OCI-M2 (cell line): ENCODE measurements around the gene SFXN4.
A peak's percentile ranks its signal among the peaks of the same experiment; 100 is the strongest.
"Not testable (repeated sequence)": the region's sequence is repeated elsewhere in the genome, so short reads cannot be mapped to it uniquely, and the experiment has no call there.

Experiments
- DNase-seq: peaks from one replicate; lab custom pipeline; 2025; ENCODE audit not compliant: unreplicated experiment; lab: John Stamatoyannopoulos, UW

SFXN4 gene

DNA sequence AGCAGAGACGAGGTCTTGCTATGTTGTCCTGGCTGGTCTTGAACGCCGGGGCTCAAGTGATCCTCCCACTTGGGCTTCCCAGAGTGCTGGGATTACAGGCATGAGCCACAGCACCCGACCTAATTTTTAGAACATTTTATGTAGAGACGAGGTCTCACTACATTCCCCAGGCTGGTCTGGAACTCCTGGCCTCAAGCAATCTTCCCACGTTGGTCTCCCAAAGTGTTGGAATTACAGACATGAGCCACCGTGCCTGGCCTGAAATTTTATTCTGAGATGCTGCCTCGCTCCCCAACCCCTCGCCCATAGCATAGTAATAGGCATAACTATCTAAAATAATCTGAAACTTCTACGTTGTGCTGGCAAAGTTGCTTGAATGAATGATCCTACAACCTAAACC, 21.9 kb downstream of the SFXN4 start:
- no peak for DNase-seq

DNA sequence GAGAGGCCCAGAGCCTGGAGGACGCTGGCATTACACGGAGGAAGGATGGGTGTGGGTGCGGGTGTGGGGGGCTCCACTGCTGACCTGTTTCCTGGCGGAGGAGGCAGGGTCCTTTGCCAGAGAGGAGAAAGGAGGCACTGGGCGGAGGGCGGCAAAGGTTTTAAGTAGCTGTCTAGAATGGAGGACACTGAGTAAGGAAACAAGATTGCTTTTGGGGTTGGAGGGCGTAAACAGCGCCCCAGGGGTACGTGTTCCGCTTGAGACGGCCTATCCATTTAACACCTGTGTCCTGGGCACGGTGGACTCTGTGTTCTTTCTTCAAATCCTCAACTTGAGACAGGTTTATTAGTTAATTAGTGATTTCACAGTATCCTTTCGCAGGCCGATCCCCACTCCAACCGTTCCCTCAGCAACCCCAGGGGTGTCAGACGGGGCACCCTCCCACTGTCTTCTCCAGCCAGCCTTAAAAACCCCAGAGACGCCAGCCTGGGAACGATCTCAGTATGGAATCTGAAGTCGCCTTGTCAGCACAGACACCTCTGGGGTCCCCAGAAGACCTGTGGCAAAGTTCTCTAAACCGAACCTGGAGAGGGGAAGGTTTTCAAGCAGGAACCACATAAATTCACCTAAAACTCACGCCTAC, 24.8 kb downstream of the SFXN4 start:
- DNase-seq = no peak

DNA sequence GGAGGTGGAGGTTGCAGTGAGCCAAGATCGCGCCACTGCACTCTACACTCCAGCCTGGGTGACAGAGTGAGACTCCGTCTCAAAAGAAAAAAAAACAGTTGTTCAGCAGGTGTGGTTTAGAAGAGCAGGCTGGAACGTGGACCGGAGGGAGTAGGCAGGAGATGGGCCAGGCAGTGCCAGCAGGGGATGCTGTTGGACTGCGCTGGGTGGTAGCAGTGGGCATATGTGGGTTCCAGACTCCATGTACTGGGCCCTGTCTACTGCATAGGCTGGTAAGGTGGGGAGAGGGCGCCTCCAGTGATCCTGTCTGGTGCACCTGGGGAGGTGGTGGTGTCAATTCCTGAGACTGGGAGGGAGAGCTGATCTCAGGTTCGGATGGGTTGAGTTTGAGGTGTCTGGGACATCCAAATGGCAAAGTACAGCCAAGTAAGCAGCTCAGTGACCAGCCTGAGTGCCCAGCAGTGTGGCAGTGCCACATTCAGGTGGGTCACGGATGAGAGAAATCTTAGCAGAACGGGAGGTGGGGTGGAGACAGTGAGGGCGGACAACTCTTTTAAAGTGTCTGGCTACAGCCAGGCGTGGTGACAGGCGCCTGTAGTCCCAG, 25.9 kb downstream of the SFXN4 start:
- DNase-seq = no peak

DNA sequence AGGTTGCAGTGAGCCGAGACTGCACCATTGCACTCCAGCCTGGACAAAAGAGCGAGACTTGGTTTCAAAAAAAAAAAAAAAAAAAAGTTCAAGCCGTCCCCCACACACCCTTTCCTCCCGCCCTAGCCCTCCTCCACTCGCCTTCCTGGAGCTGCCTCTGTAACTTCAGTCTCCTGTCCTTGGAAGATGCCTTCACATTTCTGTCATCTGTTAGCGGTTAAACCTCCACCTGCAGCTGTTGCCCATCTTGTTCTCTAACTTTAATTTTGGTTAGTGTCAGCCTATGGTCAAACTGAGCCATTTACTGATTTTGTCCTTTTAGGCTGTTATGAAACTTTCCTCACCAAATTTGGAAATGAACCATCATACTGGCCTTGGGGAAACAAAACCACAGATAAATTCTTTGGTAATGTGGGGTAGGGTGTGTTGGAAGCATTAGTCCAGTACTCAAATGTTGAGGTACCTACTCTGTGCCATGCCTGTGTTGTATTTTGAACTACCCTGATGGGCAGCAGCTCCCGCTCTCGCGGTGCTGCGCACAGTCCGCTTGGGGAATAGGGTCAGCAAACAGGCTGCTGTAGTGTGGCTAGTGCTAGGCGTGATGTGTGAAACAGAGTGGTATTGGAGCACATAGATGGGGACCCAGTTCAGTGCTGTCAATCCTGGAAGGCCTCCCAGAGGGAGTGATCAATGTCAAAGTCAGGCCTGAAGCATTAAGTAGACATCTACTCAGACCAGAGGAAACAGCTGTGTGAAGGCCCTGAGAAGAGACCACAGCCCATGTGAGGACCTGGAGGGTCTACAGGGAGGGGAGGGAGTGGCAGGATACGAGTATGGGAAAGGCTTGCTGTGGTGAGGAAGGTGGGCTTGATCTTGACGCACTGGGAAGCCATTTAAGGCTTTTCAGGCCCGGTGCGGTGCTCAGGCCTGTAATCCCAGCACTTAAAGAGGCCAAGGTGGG, 26.9 kb downstream of the SFXN4 start:
- no peak for DNase-seq

DNA sequence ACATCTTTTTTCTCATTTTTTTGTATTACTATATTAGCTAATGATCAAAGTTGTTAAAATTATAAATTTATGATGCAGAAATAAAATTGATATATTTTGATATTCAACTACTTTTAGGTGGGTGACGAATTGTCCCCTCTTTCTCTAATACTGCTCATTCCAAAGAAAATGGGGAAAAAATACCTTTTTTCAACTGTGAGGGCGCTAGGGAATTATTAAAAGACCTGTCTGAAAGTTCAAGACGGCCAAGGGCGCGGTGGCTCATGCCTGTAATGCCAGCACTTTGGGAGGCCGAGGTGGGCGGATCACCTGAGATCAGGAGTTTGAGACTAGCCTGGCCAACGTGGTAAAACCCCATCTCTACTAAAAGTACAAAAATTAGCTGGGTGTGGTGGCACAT, 27.6 kb downstream of the SFXN4 start:
- not testable (repeated sequence) for DNase-seq

DNA sequence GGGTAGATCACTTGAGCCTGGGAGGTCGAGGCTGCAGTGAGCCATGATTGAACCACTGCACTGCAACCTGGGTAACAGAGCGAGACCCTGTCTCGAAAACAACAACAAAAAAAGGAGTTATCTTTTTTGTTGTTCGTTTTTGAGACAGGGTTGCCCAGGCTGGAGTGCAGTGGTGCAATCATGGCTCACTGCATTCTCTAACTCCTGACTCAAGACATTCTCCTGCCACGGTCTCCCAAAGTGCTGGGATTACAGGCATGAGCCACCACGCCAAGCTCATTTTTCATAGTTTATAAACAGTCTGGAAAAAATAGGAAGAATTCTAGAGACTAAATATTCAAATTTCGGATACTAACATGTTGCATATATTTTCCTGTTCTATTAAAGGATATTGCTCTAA, 29.4 kb downstream of the SFXN4 start:
- no peak for DNase-seq

DNA sequence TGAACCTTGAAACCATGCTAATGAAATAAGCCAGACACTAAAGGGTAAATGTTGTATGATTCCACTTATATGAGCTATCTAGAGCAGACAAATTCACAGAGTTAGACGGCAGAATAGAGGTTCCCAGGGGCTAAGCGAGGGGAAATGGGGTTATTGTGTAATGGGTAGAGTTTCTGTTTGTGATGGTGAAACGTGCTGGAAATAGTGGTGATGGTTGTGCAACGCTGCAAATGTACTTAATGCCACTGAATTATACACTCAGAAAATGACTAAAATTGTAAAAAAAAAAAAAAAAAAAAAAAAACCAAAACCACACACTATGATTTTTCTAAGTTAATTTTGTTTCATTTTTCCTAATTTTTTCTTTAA, 30.0 kb downstream of the SFXN4 start:
- no peak for DNase-seq

DNA sequence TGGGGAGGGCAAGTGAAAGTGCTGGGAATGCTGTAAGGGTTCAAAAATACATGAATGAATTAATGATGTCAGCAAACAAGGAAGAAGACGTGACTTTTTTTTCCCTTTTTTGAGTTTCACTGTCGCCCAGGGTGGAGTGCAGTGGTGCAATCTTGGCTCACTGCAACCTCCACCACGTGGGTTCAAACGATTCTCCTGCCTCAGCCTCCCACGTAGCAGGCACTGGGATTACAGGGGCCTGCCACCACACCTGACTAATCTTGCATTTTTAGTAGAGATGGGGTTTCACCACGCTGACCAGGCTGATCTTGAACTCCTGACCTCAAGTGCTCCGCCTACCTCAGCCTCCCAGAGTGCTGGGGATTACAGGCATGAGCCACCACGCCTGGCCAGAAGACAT, 31.6 kb downstream of the SFXN4 start:
- no peak for DNase-seq

DNA sequence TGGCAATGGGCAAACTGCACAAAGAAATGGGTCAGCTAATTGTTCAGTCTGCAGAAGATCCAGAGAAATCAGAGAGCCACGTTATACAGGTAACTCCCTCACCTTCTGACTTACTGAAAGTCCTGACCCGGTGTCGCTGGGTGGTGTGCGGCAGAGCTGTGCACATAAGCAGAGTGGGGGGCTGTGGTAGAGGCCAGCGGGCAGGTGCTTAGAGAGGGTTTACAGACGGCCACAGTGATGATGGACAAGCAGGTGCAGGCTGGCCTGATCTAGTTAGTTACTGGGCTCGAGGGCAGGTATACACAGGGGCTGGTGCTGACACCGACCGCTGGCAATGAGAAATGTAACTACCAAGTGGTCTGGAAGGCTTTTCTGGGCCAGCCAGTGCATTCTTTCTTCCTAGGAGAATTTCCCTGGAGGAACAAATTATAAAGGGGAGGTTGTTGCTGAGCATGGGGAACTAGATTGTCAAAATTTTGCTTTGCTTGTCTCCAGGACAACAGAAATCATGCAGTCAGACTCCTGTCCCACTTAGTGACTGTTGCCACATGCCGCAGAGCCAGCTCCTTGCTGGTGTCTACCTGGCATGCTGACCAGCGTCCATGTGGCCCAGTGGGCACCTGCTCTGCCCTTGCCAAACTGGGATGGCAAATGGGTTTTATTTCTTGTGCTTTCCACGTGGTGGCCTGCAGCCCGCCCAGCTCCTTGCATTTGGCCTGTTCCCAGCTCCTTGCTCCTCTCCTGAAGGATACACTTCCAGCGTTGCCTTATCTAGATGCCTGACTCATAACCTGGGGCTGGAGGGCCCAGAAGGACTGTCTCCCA, 32.8 kb downstream of the SFXN4 start:
- no peak for DNase-seq

DNA sequence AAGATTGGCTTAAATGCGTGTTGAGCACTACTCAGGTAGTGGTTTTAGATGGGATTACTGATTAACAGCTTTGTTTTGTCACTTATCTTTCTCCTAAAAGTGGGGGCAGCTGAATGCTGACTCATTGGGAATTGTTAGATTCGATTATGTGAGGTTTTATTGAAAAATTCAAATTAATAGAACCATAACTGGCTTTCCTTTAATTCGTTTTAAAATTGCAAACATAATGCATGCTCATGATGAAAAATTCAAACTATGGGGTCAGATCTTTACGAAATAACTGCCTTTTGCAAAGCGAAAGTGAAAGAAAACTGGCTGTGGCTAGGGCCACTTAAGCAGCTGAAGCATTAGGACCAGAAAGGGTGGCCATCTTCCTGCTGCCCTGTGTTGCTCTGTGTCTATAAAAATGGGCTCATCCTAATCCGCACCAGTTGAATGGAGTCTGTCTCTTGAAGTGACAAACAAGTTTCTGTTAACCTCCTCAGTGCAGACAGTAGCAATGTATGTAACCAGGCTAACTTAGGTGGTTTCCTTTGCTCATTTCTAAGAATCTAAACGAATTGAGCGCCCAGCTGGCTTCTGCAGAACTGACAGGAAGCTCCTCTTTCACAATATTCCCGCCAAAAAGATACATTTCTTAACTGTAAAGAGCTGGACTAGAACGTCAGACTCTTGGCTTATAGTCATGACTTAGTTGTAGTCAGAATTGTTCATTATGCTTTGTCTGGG, 33.8 kb downstream of the SFXN4 start:
- DNase-seq = no peak

DNA sequence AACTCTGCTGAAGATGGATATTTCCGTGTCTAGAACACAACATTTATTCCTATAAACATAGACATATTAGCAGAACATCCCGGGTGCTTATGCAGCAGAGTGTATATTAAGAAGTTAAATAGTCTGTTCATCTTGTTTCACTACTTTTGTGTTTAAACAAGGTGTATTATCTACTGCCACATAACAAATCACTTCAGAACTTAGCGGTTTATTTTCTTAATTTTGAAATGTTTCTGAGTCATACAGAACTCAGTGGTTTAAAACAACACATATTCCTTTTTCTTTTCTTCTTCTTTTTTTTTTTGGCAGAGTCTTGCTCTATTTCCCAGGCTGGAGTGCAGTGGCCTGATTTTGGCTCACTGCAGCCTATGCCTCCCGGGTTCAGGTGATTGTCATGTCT, 35.8 kb downstream of the SFXN4 start:
- no peak for DNase-seq

DNA sequence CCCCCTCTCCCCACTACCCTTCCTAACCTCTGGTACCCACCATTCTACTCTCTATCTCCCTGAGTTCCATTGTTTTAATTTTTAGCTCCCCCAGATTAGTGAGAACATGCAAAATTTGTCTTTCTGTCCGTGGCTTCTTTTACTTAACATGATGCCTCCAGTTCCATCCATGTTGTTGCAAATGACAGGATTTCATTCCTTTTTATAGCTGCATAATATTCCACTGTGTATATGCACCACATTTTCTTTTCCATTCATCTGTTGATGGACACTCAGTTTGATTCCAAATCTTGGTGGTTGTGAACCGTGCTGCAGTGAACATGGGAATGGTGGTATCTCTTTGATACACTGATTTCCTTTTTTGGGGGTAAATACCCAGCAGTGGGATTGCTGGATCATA, 39.6 kb downstream of the SFXN4 start:
- DNase-seq = no peak

DNA sequence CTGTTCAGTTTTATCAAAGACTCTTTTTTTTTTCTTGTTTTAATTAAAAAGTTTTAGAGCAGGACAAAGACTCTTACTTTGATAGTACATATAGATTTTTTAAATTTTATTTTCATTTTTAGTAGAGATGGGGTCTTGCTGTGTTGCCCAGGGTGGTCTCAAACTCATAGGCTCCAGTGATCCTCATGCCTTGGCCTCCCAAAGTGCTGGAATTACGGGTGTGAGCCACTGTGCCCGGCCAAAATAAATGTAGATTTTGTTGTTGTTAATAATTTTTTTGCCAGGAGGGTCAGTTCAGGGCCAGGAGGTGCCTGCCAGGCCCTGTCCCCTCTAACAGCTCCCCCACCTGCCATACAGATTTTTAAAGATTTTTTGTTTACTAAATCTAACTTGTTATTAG, 44.6 kb downstream of the SFXN4 start:
- no peak for DNase-seq

DNA sequence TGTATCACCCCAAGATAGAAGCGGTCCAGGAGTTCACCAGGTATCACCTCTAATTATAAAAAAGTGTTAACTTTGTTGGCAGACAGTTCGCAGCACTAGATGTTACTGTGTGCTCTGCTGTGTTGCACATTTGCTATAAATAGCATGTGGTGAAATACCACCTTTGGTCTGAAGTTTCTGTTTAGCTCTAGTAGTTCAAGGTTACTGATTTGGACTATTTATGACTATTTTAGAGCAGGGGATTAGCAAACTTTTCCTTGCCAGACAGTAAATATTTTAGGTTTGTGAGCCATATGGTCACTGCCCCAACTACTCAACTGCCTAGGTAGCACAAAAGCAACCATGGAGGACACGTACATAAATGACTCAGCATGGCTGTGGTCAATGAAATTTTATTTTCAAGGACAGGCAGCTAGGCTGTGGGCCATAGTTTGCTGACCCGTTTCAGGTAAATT, 45.1 kb downstream of the SFXN4 start:
- DNase-seq = no peak

DNA sequence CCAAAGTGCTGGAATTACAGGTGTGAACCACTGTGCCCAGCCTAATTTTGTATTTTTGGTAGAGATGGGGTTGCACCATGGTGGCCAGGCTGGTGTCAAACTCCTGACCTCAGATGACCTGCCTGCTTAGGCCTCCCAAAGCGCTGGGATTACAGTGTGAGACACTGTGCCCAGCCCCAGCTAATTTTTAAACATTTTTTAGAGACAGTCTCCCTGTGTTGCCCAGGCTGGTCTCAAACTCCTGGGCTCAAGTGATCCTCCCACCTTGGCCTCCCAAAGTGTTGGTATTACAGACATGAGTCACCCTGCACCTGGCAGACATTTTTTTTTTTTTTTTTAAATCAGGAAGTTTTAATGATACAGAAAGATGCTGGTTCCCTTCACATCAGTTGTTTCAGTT, 46.1 kb downstream of the SFXN4 start:
- no peak for DNase-seq

DNA sequence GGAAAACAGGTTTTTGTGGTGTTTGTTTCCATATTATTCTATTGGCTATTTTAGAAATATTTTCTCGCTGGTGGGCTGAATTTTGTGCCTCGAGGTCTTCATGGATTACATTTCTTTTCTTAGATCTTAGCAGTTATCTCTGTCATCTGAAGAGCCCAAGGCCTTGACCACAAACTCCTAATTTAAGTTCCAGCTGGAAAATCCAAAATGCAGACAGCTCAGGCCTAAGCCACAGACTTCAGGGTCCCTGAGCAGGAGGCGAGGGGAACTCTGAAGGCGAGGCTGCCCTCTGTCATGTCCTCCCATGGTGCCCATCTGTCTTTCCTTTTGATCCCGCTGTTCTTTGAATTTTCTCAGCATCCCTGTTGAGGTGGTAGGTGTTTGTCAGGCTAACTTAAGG, 47.3 kb downstream of the SFXN4 start:
- no peak for DNase-seq

DNA sequence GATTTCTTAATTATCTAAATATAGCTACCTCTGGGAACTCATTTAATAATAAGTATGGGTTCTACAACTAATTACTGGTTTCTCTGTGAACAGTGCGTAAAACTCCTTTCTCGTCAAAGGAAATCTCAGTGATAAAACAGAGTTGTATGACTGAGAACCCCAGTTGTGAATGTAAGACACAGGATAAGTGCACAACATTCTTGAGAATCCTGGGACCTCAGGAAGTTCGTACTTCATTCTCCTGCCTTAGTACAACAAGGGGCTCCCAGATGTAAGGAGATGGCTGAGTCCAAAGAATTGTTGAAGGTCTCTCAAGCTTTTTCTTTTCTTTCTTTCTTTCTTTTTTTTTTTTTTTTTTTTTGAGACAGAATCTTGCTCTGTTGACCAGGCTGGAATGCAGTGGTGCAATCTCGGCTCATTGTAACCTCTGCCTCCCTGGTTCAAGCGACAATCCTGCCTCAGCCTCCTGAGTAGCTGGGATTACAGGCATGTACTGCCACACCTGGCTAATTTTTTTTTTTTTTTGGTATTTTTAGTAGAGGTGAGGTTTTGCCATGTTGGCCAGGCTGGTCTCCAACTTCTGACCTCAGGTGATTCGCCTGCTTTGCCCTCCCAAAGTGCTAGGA, 49.1 kb downstream of the SFXN4 start:
- DNase-seq = no peak

DNA sequence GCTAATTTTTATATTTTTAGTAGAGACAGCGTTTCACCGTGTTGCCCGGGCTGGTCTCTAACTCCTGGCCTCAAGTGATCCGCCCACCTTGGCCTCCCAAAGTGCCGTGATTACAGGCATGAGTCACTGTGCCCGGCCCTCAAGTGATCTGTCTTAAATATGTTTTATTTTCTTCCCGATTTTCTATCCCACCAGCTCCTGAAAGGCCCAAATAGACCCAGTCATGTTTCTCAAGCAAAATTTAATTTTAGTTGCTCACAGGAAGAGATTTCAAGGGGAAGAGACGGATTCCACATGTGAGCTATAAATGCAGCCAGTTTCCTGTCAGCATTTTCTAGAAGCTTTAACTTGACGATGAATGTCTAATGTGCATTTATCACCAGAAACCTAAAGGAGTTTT, 49.6 kb downstream of the SFXN4 start:
- no peak for DNase-seq

DNA sequence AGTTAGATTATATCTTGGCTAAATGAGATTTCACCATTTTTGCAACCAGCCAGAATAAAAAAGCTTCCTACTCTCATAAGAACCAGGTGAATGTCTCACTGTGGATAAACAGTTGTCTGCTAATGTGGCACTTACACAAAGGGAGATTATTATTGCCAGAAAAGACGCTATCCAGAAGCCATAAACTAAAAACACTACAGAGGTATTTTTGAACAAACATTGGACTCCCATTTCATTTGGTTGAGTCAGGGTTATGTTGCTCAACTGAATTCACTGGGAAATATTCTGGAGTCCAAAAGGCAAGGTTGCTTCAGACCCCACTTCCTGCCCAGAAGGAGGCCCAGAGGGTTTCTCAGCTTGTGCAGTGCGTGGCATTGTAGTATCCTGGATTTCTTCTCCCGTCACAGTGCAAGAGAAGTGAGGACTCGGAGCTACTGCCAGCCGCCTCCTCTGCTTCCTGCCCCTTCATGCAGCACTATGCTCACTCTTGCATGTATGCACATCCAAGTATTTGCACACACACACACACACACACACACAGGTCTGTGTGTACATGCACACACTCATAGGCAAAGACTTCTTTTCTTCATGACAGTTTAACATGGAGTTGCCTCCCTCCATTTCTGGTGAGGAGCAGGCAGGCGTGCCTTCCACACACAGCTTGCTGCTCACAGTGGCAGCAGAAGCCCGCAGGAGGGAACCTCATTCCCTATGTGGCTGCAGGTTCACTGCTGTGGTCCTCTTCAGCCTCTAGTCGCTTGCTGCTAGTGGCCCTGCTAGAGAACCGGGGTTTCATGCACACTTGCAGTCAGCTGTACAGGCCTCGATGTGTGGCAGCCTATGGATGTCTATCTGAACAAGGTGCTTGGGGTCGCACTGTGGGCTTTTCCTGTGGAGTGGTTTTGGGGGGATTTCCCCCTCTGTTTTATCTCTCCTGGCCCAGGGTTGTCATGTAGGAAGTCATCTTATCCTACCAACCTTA, 51.5 kb downstream of the SFXN4 start:
- DNase-seq = peak; percentile 28
